Brain microvascular endothelial cell (primary cell): ENCODE data around the gene ITGA8.
A peak's percentile ranks its signal among the peaks of the same experiment; 100 is the strongest.
"Not testable (repeated sequence)": the region's sequence is repeated elsewhere in the genome, so short reads cannot be mapped to it uniquely, and the experiment has no call there.

Experiments used
- DNase-seq: peaks from one replicate; pipeline ENCODE4 v3.0.0-alpha.2; 2020
- H3K27ac ChIP-seq: fragments of 250-450 bp; sonication (Bioruptor Pico); 2 replicates; pipeline ENCODE4 v1.5.1; 2020; ENCODE audit warnings: mild to moderate bottlenecking, moderate library complexity
- H3K27me3 ChIP-seq: fragments of 250-450 bp; sonication (Bioruptor Pico); replicated peaks from 2 replicates; pipeline ENCODE4 v1.5.1; 2020; ENCODE audit warnings: mild to moderate bottlenecking
- H3K36me3 ChIP-seq: fragments of 250-450 bp; sonication (Bioruptor Pico); replicated peaks from 2 replicates; pipeline ENCODE4 v1.5.1; 2020; ENCODE audit warnings: mild to moderate bottlenecking
- H3K4me3 ChIP-seq: 2 replicates; pipeline ENCODE4 v1.5.1; 2011; ENCODE audit warnings: low read depth, mild to moderate bottlenecking, control low read depth, low read length, moderate library complexity
- in situ Hi-C: cut with HindIII; loops from 2 replicates; pipeline ENCODE4 v1.10.0; 2017; ENCODE audit warnings: low sequenced_read_pairs, low pct_ligation_motif_present
- TF ChIP-seq, protein P1 (sequence below): IDR thresholded peaks from 2 replicates; pipeline ENCODE4 v1.5.1; 2011; ENCODE audit warnings: low read depth, mild to moderate bottlenecking, moderate library complexity, low read length, control low read depth, inconsistent platforms; ENCODE audit errors: missing control alignments

ITGA8 gene

DNA sequence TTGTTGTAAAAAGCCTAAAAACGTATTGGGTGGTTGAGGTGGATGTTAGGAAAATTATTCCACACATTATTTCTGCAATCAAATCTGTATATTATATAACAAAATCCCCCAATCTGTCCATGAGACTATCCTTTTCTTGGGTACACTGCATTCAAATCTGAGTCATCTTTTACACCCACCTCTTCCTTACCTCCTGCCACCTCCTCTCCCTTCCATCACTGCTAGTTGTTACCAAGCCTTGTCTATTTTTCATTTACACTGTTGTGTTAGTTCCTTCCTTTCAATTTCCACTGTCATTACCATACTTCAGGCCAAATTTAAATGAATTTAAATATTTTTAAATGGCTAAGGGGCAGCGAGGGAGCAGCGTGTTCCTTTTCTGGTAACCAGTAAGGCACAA lies 83.3 kb downstream of the ITGA8 start:
- H3K36me3 ChIP-seq = no peaks in the 10 kb centered on the region
- in situ Hi-C loops = no loop called here
- TF ChIP-seq, protein P1, sequence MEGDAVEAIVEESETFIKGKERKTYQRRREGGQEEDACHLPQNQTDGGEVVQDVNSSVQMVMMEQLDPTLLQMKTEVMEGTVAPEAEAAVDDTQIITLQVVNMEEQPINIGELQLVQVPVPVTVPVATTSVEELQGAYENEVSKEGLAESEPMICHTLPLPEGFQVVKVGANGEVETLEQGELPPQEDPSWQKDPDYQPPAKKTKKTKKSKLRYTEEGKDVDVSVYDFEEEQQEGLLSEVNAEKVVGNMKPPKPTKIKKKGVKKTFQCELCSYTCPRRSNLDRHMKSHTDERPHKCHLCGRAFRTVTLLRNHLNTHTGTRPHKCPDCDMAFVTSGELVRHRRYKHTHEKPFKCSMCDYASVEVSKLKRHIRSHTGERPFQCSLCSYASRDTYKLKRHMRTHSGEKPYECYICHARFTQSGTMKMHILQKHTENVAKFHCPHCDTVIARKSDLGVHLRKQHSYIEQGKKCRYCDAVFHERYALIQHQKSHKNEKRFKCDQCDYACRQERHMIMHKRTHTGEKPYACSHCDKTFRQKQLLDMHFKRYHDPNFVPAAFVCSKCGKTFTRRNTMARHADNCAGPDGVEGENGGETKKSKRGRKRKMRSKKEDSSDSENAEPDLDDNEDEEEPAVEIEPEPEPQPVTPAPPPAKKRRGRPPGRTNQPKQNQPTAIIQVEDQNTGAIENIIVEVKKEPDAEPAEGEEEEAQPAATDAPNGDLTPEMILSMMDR = no peak
- no peak overlapping the region for H3K27ac ChIP-seq
- no peaks in the 10 kb centered on the region for H3K27me3 ChIP-seq
- DNase-seq = no peak
- H3K4me3 ChIP-seq = no peak overlapping the region

DNA sequence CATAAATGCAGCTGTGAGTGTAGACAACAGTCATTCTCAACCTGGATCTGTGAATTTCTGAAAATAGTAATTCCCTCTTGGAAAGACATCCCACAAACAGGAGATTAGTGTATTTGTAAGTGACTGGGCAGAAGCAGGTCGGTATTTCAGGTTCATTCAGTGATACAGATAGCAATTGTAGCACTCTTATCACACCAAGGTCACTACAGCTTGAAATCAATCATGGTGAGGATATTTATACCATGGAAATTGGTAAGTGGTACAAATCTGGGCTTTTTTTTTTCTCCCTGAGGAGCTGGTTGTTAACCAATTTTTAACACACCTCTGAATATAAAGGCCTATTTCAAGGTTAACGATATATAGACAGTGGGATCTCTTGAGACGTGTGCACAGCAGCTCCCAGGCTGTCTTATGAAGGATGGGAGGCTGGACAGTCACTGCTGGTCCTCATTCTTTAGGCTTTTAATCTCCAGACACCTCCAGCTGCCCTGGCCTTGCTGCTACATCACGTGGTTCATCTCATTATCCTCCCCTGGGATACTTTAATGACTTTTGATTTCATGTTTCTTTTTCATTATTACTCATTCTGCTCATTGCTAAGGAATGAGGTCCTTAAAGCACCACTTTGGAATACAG lies 87.1 kb downstream of the ITGA8 start:
- H3K36me3 ChIP-seq = no peaks in the 10 kb centered on the region
- H3K4me3 ChIP-seq = no peak overlapping the region
- H3K27ac ChIP-seq = no peak overlapping the region
- in situ Hi-C loops = no loop called here
- TF ChIP-seq, protein P1 = no peak
- no peak for DNase-seq
- H3K27me3 ChIP-seq = no peaks in the 10 kb centered on the region

DNA sequence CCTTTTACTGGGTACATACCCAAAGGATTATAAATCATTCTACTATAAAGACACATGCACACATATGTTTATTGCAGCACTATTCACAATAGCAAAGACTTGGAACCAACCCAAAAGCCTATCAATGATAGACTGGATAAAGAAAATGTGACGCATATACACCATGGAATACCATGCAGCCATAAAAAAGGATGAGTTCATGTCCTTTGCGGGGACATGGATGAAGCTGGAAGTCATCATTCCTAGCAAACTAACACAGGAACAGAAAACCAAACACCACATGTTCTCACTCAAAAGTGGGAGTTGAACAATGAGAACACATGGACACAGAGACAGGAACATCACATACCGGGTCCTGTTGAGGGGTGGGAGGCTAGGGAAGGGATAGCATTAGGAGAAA lies 88.5 kb downstream of the ITGA8 start:
- H3K27ac ChIP-seq, in situ Hi-C loops, H3K27me3 ChIP-seq, H3K36me3 ChIP-seq, H3K4me3 ChIP-seq, DNase-seq: not testable (repeated sequence)

DNA sequence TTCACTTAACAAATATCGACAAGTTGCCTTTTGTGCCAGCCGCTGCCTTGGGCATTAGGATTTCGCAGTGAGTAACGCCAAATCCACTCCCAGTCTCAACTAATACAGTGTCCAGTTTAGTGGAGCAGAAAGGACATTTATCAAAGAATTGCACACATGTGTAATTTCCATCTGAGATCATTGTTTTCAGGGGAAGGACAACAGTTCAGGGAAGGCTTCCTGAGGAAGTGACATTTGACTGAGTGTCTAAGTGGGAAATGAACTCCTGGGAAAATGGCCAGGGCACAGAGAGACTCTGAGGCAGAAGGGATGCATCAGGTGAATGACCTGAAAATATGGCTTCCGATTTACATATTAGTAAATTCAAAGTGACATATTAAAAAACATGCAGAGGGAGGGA lies 89.4 kb downstream of the ITGA8 start:
- no peaks in the 10 kb centered on the region for H3K36me3 ChIP-seq
- H3K27me3 ChIP-seq = no peaks in the 10 kb centered on the region
- H3K4me3 ChIP-seq = no peak overlapping the region
- H3K27ac ChIP-seq = no peak overlapping the region
- DNase-seq = no peak
- in situ Hi-C loops = no loop called here
- TF ChIP-seq, protein P1 = no peak

DNA sequence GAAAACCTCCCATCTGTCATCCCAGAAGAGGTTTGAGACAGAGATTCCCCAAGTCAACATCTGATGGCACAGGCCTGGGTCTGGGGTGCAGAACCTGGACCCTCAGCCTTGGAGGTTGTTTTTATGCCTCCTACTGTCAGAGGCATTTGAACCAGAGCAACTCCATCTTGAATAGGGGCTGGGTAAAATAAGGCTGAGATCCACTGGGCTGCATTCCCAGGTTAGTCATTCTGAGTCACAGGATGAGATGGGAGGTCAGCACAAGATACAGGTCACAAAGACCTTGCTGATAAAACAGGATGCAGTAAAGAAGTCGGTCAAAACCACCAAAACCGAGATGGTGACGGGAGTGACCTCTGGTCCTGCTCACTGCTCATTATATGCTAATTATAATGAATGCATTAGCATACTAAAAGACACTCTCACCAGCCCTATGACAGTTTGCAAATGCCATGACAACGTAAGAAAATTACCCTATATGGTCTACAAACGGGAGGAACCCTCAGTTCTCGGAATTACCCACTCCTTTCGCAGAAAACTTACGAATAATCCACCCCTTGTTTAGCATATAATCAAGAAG lies 92.0 kb downstream of the ITGA8 start:
- DNase-seq = peak; percentile 48
- Histone ChIP-seq H3K4me3 (no peak overlapping the region), H3K27ac (no peak overlapping the region), H3K36me3 (no peaks in the 10 kb centered on the region), H3K27me3 (no peaks in the 10 kb centered on the region)
- TF ChIP-seq, protein P1 = no peak
- in situ Hi-C loops = no loop called here

DNA sequence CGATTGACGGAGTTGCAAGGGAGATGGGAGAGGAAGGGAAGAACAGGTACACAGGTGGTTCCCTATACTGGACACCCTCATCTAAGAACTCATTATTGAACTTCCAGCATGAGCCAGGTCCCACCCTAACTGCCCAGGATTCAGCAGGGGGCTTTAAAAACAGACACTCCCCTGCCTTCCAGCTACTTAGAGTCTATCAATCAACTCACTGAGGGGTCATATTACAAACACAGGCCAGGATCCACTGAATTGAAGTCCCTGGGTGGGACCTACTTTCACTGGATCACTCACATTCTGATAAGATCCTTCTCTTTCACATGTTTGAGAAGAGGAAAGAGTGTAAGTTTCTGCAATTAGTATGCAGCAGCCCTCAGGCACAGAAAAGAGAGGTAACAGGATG lies 92.8 kb downstream of the ITGA8 start:
- Histone ChIP-seq H3K4me3 (no peak overlapping the region), H3K27me3 (no peaks in the 10 kb centered on the region), H3K36me3 (no peaks in the 10 kb centered on the region), H3K27ac (no peak overlapping the region)
- DNase-seq = no peak
- in situ Hi-C loops = no loop called here
- TF ChIP-seq, protein P1 = no peak
